HepG2 (cell line): ENCODE measurements around the gene C10orf90. TPM values are rescaled to one million over a fixed set of nuclear protein-coding genes. Genes with fewer than 3 reads are reported as not detected.

Source experiments
- ATAC-seq: fragments of 200-7000 bp; cut with Tn5 transposase; 3 replicates; pipeline ENCODE4 v1.9.1; 2020; ENCODE audit warnings: mild to moderate bottlenecking, moderate library complexity
- BruUV-seq: library from RNA; stranded (reverse); fragments of 400-500 nt; replicated peaks from 2 replicates; lab custom pipeline; 2021; lab: Mats Ljungman, UMichigan
- CTCF ChIA-PET: fragments of 300-600 bp; formaldehyde crosslinking; extraction: SDS; loops from one replicate; lab custom pipeline; 2021; ENCODE audit warnings: low total read pairs, inconsistent platforms, low intra/inter-chr PET ratio; lab: Yijun Ruan, JAX
- POLR2A ChIA-PET: fragments of 350-600 bp; sonication (Branson Sonifier 250); formaldehyde crosslinking; loops from one replicate; lab custom pipeline; 2020; ENCODE audit warnings: antibody characterized with exemption, inconsistent platforms; lab: Yijun Ruan, JAX
- DNase-seq: peaks from one replicate; pipeline ENCODE4 v3.0.0-alpha.2; 2015; ENCODE audit warnings: low spot score
- FAIRE-seq: peaks from 3 replicates; lab custom pipeline; 2011; peaks lifted over from hg19 to GRCh38; lab: Jason Lieb, UNC
- H2AFZ ChIP-seq: one replicate; pipeline ENCODE4 v1.6.1; 2011; ENCODE audit warnings: low read length, inconsistent platforms
- H3K27ac ChIP-seq: fragments of 300-600 bp; 3 replicates; pipeline ENCODE4 v1.8.0; 2011; ENCODE audit warnings: mixed run types, mild to moderate bottlenecking, mixed read lengths, low read length, inconsistent platforms; ENCODE audit not compliant: insufficient read depth; ENCODE audit errors: extremely low read length
- H3K27me3 ChIP-seq, 2 experiments: fragments of 200-600 bp in 1 of 2; 2 replicates in 1 of 2; 3 replicates in 1 of 2; pipeline versions ENCODE4 v1.6.0 to v1.8.0; 2011; ENCODE audit warnings: low read length in 2 of 2, mild to moderate bottlenecking in 2 of 2, moderate library complexity in 2 of 2, inconsistent platforms in 1 of 2; ENCODE audit not compliant: insufficient read depth in 2 of 2, control insufficient read depth in 1 of 2
- H3K36me3 ChIP-seq, 2 experiments: fragments of 200-600 bp in 1 of 2; replicated peaks in 1 of 2; 2 replicates in 1 of 2; 3 replicates in 1 of 2; pipeline versions ENCODE4 v1.5.1 to v1.8.0; 2011; ENCODE audit warnings: low read length in 2 of 2, inconsistent platforms in 1 of 2; ENCODE audit not compliant: insufficient read depth in 2 of 2, control insufficient read depth in 1 of 2
- H3K4me1 ChIP-seq: 2 replicates; pipeline ENCODE4 v1.5.1; 2012; ENCODE audit warnings: low read length, inconsistent platforms; ENCODE audit not compliant: insufficient read depth
- H3K4me2 ChIP-seq: 2 replicates; pipeline ENCODE4 v1.6.0; 2011; ENCODE audit warnings: low read depth, low read length, inconsistent platforms
- H3K4me3 ChIP-seq, 3 experiments: fragments of 200-600 bp in 1 of 3; sonication (generic), shearing (Covaris generic) in 1 of 3; replicated peaks in 1 of 3; 2 replicates each; pipeline ENCODE4 v1.5.1; 2011 to 2016; ENCODE audit warnings: low read length in 3 of 3, inconsistent platforms in 2 of 3, low read depth in 2 of 3, mild to moderate bottlenecking in 2 of 3, control low read depth in 1 of 3, mixed read lengths in 1 of 3; ENCODE audit not compliant: insufficient read depth in 1 of 3
- H3K79me2 ChIP-seq: one replicate; pipeline ENCODE4 v1.6.1; 2011; ENCODE audit warnings: low read length, inconsistent platforms; ENCODE audit not compliant: insufficient read depth
- H3K9ac ChIP-seq: 2 replicates; pipeline ENCODE4 v1.6.0; 2011; ENCODE audit warnings: mild to moderate bottlenecking, low read depth, low read length, inconsistent platforms; ENCODE audit not compliant: insufficient read depth
- H3K9me3 ChIP-seq: 2 replicates; pipeline ENCODE4 v1.5.1; 2012; ENCODE audit warnings: mild to moderate bottlenecking, low read length
- H4K20me1 ChIP-seq: 2 replicates; pipeline ENCODE4 v1.6.0; 2011; ENCODE audit warnings: inconsistent platforms, mild to moderate bottlenecking, low read length, moderate library complexity; ENCODE audit not compliant: insufficient read depth
- EHMT2 ChIP-seq: fragments of 200-600 bp; sonication (generic); IDR thresholded peaks from 2 replicates; pipeline ENCODE4 v1.7.0; 2017; ENCODE audit warnings: antibody characterized with exemption, low read depth, low read length, borderline replicate concordance
- IKZF1 ChIP-seq: fragments of 450-650 bp; IDR thresholded peaks from 2 replicates; pipeline ENCODE4 v1.7.1; 2016
- MNT ChIP-seq: fragments of 450-650 bp; IDR thresholded peaks from 2 replicates; pipeline ENCODE4 v1.6.1; 2016
- NCOA1 ChIP-seq: sonication (generic); formaldehyde crosslinking; IDR thresholded peaks from 2 replicates; pipeline ENCODE4 v1.9.0; 2021; ENCODE audit warnings: missing genetic modification reagents
- SAFB2 ChIP-seq: sonication (generic); formaldehyde crosslinking; IDR thresholded peaks from 2 replicates; pipeline ENCODE4 v1.5.1; 2020; ENCODE audit warnings: missing genetic modification reagents, low read depth, mild to moderate bottlenecking, borderline replicate concordance
- SP4 ChIP-seq: sonication (generic); formaldehyde crosslinking; IDR thresholded peaks from 2 replicates; pipeline ENCODE4 v1.8.1; 2023; ENCODE audit warnings: mild to moderate bottlenecking, missing genetic modification reagents
- TBX3 ChIP-seq: fragments of 450-650 bp; IDR thresholded peaks from 2 replicates; pipeline ENCODE4 v1.6.1; 2017; ENCODE audit warnings: antibody characterized with exemption, mild to moderate bottlenecking, inconsistent platforms, borderline replicate concordance
- TIGD3 ChIP-seq: sonication (generic); formaldehyde crosslinking; IDR thresholded peaks from 2 replicates; pipeline ENCODE4 v1.5.1; 2020; ENCODE audit warnings: mild to moderate bottlenecking, missing genetic modification reagents, borderline replicate concordance
- ZBTB38 ChIP-seq: sonication (generic); formaldehyde crosslinking; IDR thresholded peaks from 2 replicates; pipeline ENCODE4 v1.5.1; 2020; ENCODE audit warnings: mild to moderate bottlenecking, missing genetic modification reagents
- ZHX2 ChIP-seq, 2 experiments: sonication (generic) in 1 of 2; formaldehyde crosslinking in 1 of 2; IDR thresholded peaks; 2 replicates each; pipeline versions ENCODE4 v1.6.1 to v1.9.0; 2014 to 2022; ENCODE audit warnings: antibody characterized with exemption in 1 of 2, borderline replicate concordance in 1 of 2, inconsistent platforms in 1 of 2, low read depth in 1 of 2, missing genetic modification reagents in 1 of 2
- ZNF567 ChIP-seq: sonication (generic); formaldehyde crosslinking; IDR thresholded peaks from 2 replicates; pipeline ENCODE4 v1.8.1; 2023; ENCODE audit warnings: mild to moderate bottlenecking, missing genetic modification reagents, borderline replicate concordance
- WGBS: methylation state at CpG from one replicate; pipeline ENCODE4 v1.1.6; 2017; ENCODE audit warnings: low lambda C conversion rate; 5-methylcytosine and 5-hydroxymethylcytosine counted together
- in situ Hi-C: cut with HindIII; loops from 2 replicates; pipeline ENCODE4 v1.10.0; 2017; ENCODE audit warnings: low pct_unique_long_range_greater_than_20kb; ENCODE audit not compliant: extremely low pct_ligation_motif_present
- intact Hi-C: fragments of 100-400 bp; cut with micrococcal nuclease; formaldehyde crosslinking; loops from one replicate; pipeline ENCODE4 v1.10.0; 2022; ENCODE audit not compliant: unreplicated experiment
- polyA plus RNA-seq, 8 experiments: library from polyadenylated mRNA; depleted of rRNA in 3 of 8; stranded (reverse) in 7 of 8; unstranded in 1 of 8; fragments of >200 nt; fragmentation: Illumina TruSeq in 4 of 8; extraction: Trizol in 4 of 8; gene quantifications; 2 replicates each; pipeline versions ENCODE4 v1.2.1 to v1.2.3, GENCODE V29; 2011 to 2016; ENCODE audit warnings: low read depth in 4 of 8, missing spikeins in 1 of 8, mixed read lengths in 1 of 8; ENCODE audit not compliant: insufficient read depth in 1 of 8
- total RNA-seq, 5 experiments: library from RNA; depleted of rRNA; stranded (reverse); fragments of >200 nt; fragmentation: Illumina TruSeq; extraction: Trizol; gene quantifications; 2 replicates each; pipeline ENCODE4 v1.2.3, GENCODE V29; 2016; ENCODE audit warnings: low read depth in 1 of 5

The C10orf90 gene
- total and polyA plus RNA-seq, 2 of the 13 experiments (the other 11 are each of a cell fraction or from before 2014, with no cell fraction given): not detected

GRCh38 chr10:126663880-126664279 is 6.6 kb downstream of the C10orf90 start:
- ChIA-PET POLR2A (no interaction called here), CTCF (no interaction called here)
- intact Hi-C loops (no loop called here), in situ Hi-C loops (no loop called here)
- Histone ChIP-seq H3K9ac (no peak overlapping the region), H2AFZ (no peak overlapping the region), H4K20me1 (no peaks in the 10 kb centered on the region), H3K27ac (no peak overlapping the region), H3K9me3 (no peaks in the 10 kb centered on the region), H3K4me1 (no peaks in the 10 kb centered on the region)
- 2% methylated on average over 5 of the region's 5 CpGs for WGBS
- FAIRE-seq: no peak
- TF ChIP-seq ZNF567 (CRISPR knock-in tag) (no peak), IKZF1 (no peak), EHMT2 (no peak), NCOA1 (CRISPR knock-in tag) (no peak), TBX3 (no peak), ZBTB38 (CRISPR knock-in tag) (no peak), TIGD3 (CRISPR knock-in tag) (no peak), SAFB2 (no peak), ZHX2 (IDR thresholded peaks at IDR 0.05; ENCODE audit: low read depth) (no peak), ZHX2 (CRISPR knock-in tag; IDR thresholded peaks at IDR 0.05; ENCODE audit: borderline replicate concordance) (no peak), SP4 (no peak), MNT (no peak)
- TF ChIP-seq, all 625 proteins: peak for 0
- H3K4me3 ChIP-seq: no peak overlapping the region
- H3K4me2 ChIP-seq: no peak overlapping the region
- H3K79me2 ChIP-seq: no peaks in the 10 kb centered on the region
- ATAC-seq (no peak), DNase-seq (no peak)
- H3K27me3 ChIP-seq: peaks cover 0 to 16% of the 10 kb centered on the region in 2 experiments; a peak in 3 of 5 replicates
- H3K36me3 ChIP-seq: no peaks in the 10 kb centered on the region
- BruUV-seq: no TSS peak
